ENCODE results near the gene CKAP2L.

DNA sequence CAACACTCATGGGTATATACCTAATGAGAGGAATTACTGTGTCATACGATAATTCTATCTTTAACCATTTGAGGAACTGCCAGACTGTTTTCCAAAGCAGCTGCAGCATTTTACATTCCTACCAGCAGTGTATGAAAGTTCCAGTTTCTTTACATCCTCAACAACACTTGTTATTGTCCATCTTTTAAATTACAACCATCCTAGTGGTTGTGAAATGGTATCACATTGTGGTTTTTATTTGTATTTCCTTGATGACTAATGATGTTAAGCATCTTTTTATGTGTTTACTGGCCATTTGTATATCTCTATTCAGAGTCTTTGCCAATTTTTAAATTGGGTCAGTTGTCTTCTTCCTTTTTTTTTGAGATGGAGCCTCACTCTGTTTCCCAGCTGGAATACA lies 4.0 kb upstream of the CKAP2L start:
- no peak for TF ChIP-seq RAD21 (IDR thresholded peaks at IDR 0.05; ENCODE audit: low read depth)
- TF ChIP-seq CREB1 (IDR thresholded peaks at IDR 0.05; ENCODE audit: low read depth) = no peak
- no peak for TF ChIP-seq TEAD4 (IDR thresholded peaks at IDR 0.05)
- TF ChIP-seq TCF12 (IDR thresholded peaks at IDR 0.05; ENCODE audit: low read depth) = no peak
- TF ChIP-seq TAF1 (IDR thresholded peaks at IDR 0.05; ENCODE audit: low read depth) = no peak
- TF ChIP-seq EP300 (IDR thresholded peaks at IDR 0.05; ENCODE audit: borderline replicate concordance) = no peak
- TF ChIP-seq FOXM1 (IDR thresholded peaks at IDR 0.05; ENCODE audit: borderline replicate concordance, low read depth) = no peak
- TF ChIP-seq CEBPB (IDR thresholded peaks at IDR 0.05) = no peak
- TF ChIP-seq, protein P1, sequence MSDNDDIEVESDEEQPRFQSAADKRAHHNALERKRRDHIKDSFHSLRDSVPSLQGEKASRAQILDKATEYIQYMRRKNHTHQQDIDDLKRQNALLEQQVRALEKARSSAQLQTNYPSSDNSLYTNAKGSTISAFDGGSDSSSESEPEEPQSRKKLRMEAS (IDR thresholded peaks at IDR 0.05) = no peak
- TF ChIP-seq, protein P2, sequence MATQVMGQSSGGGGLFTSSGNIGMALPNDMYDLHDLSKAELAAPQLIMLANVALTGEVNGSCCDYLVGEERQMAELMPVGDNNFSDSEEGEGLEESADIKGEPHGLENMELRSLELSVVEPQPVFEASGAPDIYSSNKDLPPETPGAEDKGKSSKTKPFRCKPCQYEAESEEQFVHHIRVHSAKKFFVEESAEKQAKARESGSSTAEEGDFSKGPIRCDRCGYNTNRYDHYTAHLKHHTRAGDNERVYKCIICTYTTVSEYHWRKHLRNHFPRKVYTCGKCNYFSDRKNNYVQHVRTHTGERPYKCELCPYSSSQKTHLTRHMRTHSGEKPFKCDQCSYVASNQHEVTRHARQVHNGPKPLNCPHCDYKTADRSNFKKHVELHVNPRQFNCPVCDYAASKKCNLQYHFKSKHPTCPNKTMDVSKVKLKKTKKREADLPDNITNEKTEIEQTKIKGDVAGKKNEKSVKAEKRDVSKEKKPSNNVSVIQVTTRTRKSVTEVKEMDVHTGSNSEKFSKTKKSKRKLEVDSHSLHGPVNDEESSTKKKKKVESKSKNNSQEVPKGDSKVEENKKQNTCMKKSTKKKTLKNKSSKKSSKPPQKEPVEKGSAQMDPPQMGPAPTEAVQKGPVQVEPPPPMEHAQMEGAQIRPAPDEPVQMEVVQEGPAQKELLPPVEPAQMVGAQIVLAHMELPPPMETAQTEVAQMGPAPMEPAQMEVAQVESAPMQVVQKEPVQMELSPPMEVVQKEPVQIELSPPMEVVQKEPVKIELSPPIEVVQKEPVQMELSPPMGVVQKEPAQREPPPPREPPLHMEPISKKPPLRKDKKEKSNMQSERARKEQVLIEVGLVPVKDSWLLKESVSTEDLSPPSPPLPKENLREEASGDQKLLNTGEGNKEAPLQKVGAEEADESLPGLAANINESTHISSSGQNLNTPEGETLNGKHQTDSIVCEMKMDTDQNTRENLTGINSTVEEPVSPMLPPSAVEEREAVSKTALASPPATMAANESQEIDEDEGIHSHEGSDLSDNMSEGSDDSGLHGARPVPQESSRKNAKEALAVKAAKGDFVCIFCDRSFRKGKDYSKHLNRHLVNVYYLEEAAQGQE (IDR thresholded peaks at IDR 0.05; ENCODE audit: low read depth) = no peak
- TF ChIP-seq NFIC (IDR thresholded peaks at IDR 0.05) = no peak
